Right ventricle myocardium superior (tissue), 1 donor: Measurements from ENCODE around the gene CFAP410. TPM values are rescaled to one million over a fixed set of nuclear protein-coding genes. Genes with fewer than 3 reads are reported as not detected.
"Not testable (repeated sequence)": the region's sequence is repeated elsewhere in the genome, so short reads cannot be mapped to it uniquely, and the experiment has no call there.

ENCODE experiments used
- ATAC-seq: fragments of 200-7000 bp; cut with Tn5 transposase; one replicate; pipeline ENCODE4 v1.9.1; 2020; ENCODE audit warnings: mild to moderate bottlenecking; ENCODE audit not compliant: poor library complexity
- DNase-seq: peaks from one replicate; pipeline ENCODE4 v3.0.0-alpha.2; 2020
- intact Hi-C: fragments of 100-400 bp; cut with DNase I; formaldehyde crosslinking; loops from one replicate; pipeline ENCODE4 v1.11.2; 2022
- total RNA-seq: library from RNA; stranded (reverse); fragmentation: NEBNext Ultra II Directional; extraction: Animal tissue kit (Norgen Biotek cat#: 25700); gene quantifications from one replicate; pipeline ENCODE4 v1.2.1, GENCODE V29; 2021
- donor health status: DM: no; HTN: yes; CAD: no; lungs with severe emphysema.

The CFAP410 gene
- total RNA-seq, 1 donor from 2014 or later: 13.9 TPM

GRCh38 chr21:44370786-44371410 is 31.7 kb upstream of the CFAP410 start:
- intact Hi-C loops: no loop called here
- DNase-seq: no peak
- ATAC-seq: no peak

- intact Hi-C loops: no loop called here
- DNase-seq: peak; percentile 32
- peak; percentile 15 for ATAC-seq
Measured at GRCh38 chr21:44370027-44370735, 31.0 kb upstream of the CFAP410 start.

GRCh38 chr21:44368711-44369446 is 29.7 kb upstream of the CFAP410 start:
- ATAC-seq: no peak
- intact Hi-C loops: no loop called here
- DNase-seq: peak; percentile 24

DNA sequence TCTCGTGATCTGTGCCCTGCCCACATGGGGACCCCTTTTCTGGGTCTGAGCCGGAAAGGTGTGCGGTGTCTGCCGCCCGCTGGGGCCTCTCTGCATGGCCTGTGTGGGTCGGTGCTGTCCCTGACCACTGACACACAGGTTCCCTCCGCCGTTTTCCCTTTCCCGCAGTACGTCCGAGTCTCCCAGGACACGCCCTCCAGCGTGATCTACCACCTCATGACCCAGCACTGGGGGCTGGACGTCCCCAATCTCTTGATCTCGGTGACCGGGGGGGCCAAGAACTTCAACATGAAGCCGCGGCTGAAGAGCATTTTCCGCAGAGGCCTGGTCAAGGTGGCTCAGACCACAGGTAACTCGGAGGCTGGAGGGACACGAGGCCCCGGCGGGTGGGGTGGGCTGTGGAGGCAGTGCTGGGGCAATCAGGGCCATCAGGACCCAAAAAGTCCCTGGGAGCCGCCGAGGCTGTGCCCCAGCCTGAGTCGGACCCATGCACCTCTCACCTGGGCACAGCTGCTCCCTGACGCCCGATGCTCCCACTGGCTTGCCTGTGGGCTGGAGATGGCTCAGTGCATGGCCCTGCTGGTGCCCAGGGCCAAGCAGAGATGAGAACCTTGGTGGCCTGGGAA is 27.5 kb upstream of the CFAP410 start:
- no peak for ATAC-seq
- peak; percentile 33 for DNase-seq
- intact Hi-C loops: no loop called here

DNA sequence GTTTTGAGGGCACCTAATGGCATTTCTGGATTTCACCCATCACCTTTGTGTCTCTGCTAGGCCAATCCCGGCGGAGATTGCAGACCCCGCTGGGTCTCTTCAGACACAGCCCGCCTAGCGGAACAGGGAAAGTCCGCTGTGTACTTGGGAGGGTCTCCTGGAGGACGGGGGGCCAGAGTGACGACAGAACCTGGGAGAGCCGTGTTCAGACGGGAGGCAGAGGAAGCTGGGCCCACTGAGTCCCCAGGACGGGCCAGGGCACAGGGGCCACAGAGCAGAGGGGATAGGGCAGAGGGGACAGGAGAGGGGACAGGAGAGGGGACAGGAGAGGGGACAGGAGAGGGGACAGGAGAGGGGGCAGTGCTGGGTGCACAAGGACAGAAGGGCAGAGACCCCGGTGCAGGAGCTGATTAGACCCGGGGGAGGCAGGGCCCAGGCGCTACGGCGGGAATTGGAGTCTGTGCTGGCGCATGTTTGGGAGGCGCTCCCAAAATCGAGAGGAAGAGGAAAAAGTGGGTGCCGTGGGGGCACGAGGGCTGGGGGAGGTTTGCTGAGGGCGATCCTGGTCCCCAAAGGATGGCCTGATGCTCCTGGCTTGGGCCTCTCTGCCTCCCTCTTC is 26.9 kb upstream of the CFAP410 start:
- peak; percentile 19 for DNase-seq
- ATAC-seq: no peak
- intact Hi-C loops: no loop called here

- ATAC-seq (no peak), DNase-seq (peak; percentile 20)
- intact Hi-C loops: no loop called here
Measured at GRCh38 chr21:44365251-44365966, 26.2 kb upstream of the CFAP410 start.

- intact Hi-C loops: no loop called here
- ATAC-seq (no peak), DNase-seq (peak; percentile 40)
Measured at GRCh38 chr21:44364151-44365053, 25.2 kb upstream of the CFAP410 start.

GRCh38 chr21:44363278-44363677 is 24.1 kb upstream of the CFAP410 start:
- DNase-seq (no peak), ATAC-seq (no peak)
- intact Hi-C loops: no loop called here

DNA sequence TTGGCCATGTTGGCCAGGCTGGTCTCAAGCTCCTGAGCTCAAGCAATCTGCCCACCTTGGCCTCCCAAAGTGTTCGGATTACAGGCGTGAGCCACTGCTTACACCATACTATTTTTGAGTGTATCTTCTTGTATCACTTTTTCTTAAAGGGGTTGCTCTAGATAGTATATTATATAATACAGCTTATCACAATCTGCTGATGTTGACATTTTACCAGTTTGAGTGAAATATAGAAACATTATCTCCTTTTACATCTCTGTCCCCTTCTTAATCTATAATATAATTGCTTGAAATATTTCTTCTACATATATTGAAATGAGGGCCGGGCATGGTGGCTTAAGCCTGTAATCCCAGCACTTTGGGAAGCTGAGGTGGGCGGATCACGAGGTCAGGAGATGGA is 22.7 kb upstream of the CFAP410 start:
- intact Hi-C loops, DNase-seq, ATAC-seq: not testable (repeated sequence)

- ATAC-seq (no peak), DNase-seq (peak; percentile 41)
- intact Hi-C loops: no loop called here
Measured at GRCh38 chr21:44360159-44360558, 21.0 kb upstream of the CFAP410 start.

DNA sequence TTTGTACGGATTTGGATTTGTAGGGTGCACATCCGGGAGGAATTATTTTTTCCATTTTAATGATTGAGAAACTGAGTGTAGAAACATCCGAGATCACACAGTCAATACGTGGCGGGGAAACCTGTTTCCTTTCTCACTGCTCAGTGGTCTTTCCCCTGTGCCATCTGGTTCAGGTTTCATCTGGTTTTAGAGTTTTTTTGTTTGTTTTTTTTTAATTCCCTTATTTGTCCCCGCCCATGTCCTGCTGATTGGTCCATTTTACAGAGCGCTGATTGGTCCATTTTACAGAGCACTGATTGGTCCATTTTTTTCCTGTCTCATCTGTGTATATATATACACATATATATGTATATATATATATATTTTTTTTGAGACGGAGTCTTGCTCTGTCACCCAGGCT is 20.2 kb upstream of the CFAP410 start:
- intact Hi-C loops: loop anchor here (10.0 kb wide), 1 partner anchor 115 kb away; no protein-coding TSS in a partner anchor
- ATAC-seq: no peak

GRCh38 chr21:44357064-44357837 is 18.1 kb upstream of the CFAP410 start:
- DNase-seq: no peak
- ATAC-seq: no peak
- intact Hi-C loops: loop anchor here (10.0 kb wide), 1 partner anchor 118 kb away; no protein-coding TSS in a partner anchor

More for the DNA sequence above, 20.2 kb upstream of the CFAP410 start:
- no peak for DNase-seq

DNA sequence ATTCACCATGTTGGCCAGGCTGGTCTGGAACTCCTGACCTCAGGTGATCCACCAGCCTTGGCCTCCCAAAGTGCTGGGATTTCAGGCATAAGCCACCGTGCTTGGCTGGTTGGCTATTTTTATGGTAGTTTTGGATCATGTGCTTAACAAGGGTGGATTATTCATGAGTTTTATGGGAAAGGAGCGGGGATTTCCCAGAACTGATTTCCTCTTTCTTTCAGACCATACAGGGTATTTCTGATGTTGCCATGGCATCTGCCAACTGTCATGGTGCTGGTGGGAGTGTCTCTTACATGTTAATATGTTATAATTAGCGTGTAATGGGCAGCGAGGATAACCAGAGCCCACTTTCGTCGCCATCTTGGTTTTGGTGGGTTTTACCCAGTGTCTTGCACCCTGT is 17.4 kb upstream of the CFAP410 start:
- ATAC-seq: no peak
- intact Hi-C loops: loop anchor here (10.0 kb wide), 1 partner anchor 118 kb away; no protein-coding TSS in a partner anchor

DNA sequence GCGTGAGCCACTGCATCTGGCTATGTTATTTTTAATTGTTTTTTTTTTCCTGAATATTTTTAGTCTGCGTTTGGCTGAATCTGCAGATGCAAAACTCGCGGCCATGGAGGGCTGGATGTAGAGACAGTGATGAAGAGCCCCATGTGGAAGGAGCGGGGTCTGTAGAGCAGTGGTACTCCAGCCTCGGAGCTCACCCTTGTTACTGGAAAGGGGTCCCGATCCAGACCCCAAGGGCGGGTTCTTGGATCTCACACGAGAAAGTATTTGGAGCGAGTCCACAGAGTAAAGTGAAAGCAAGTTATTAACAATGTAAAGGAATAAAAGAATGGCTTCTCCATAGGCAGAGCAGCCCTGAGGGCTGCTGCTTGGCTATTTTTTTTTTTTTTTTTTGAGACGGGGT is 17.0 kb upstream of the CFAP410 start:
- no peak for ATAC-seq
- intact Hi-C loops: loop anchor here (10.0 kb wide), 1 partner anchor 119 kb away; no protein-coding TSS in a partner anchor

More for the DNA sequence above, 17.4 kb upstream of the CFAP410 start:
- DNase-seq: no peak

GRCh38 chr21:44354775-44355771 is 15.9 kb upstream of the CFAP410 start:
- intact Hi-C loops: loop anchor here (10.0 kb wide), 1 partner anchor 120 kb away; no protein-coding TSS in a partner anchor
- ATAC-seq (no peak), DNase-seq (no peak)

More for the DNA sequence above, 17.0 kb upstream of the CFAP410 start:
- DNase-seq: no peak
